Smooth muscle cell (in vitro differentiated cells): ENCODE measurements around the gene CCT7. TPM values are rescaled to one million over a fixed set of nuclear protein-coding genes. Genes with fewer than 3 reads are reported as not detected.

ENCODE experiments used
- DNase-seq: peaks from one replicate; lab custom pipeline; 2025; ENCODE audit not compliant: unreplicated experiment; lab: John Stamatoyannopoulos, UW
- H2AFZ ChIP-seq: fragments of 200-600 bp; sonication (generic); 2 replicates; pipeline ENCODE4 v1.6.0; 2016; ENCODE audit warnings: antibody characterized with exemption, low read depth, mild to moderate bottlenecking
- H3F3A ChIP-seq: fragments of 200-600 bp; sonication (generic); 2 replicates; pipeline ENCODE4 v1.6.0; 2017; ENCODE audit warnings: antibody characterized with exemption, low read depth
- H3K27ac ChIP-seq: fragments of 200-600 bp; sonication (generic); 2 replicates; pipeline ENCODE4 v1.5.1; 2016; ENCODE audit warnings: low read depth, mild to moderate bottlenecking
- H3K27me3 ChIP-seq: fragments of 200-600 bp; sonication (generic); 2 replicates; pipeline ENCODE4 v1.6.1; 2016; ENCODE audit warnings: low read depth, mild to moderate bottlenecking
- H3K36me3 ChIP-seq: fragments of 200-600 bp; sonication (generic); 2 replicates; pipeline ENCODE4 v1.5.1; 2016; ENCODE audit warnings: low read depth
- H3K4me1 ChIP-seq: fragments of 200-600 bp; sonication (generic); 2 replicates; pipeline ENCODE4 v1.5.1; 2016; ENCODE audit warnings: low read depth
- H3K4me2 ChIP-seq: fragments of 200-600 bp; sonication (generic); 2 replicates; pipeline ENCODE4 v1.6.0; 2016; ENCODE audit warnings: mild to moderate bottlenecking
- H3K4me3 ChIP-seq: fragments of 200-600 bp; sonication (generic); 2 replicates; pipeline ENCODE4 v1.5.1; 2016; ENCODE audit warnings: mild to moderate bottlenecking
- H3K79me2 ChIP-seq: fragments of 200-600 bp; sonication (generic); 2 replicates; pipeline ENCODE4 v1.6.0; 2016; ENCODE audit warnings: low read depth, mild to moderate bottlenecking
- H3K9ac ChIP-seq: fragments of 200-600 bp; sonication (generic); 2 replicates; pipeline ENCODE4 v1.6.0; 2016; ENCODE audit warnings: low read depth
- H3K9me3 ChIP-seq: fragments of 200-600 bp; sonication (generic); replicated peaks from 2 replicates; pipeline ENCODE4 v1.5.1; 2016; ENCODE audit warnings: low read depth
- H4K20me1 ChIP-seq: fragments of 200-600 bp; sonication (generic); 2 replicates; pipeline ENCODE4 v1.6.0; 2016; ENCODE audit warnings: low read depth
- CTCF ChIP-seq: fragments of 200-600 bp; sonication (generic); IDR thresholded peaks from 2 replicates; pipeline ENCODE4 v1.5.1; 2017; ENCODE audit warnings: borderline replicate concordance, mild to moderate bottlenecking, antibody characterized with exemption; ENCODE audit not compliant: insufficient read depth, poor library complexity, severe bottlenecking
- WGBS: methylation state at CpG from one replicate; pipeline ENCODE4 v1.1.7; 2016; ENCODE audit warnings: low lambda C conversion rate; 5-methylcytosine and 5-hydroxymethylcytosine counted together
- polyA plus RNA-seq: library from polyadenylated mRNA; unstranded; fragments of >200 nt; fragmentation: Nextera tagmentation; extraction: Ambion mirVana; gene quantifications from 2 replicates; pipeline ENCODE4 v1.2.1, GENCODE V29; 2016
- total RNA-seq: library from RNA; depleted of rRNA; stranded (reverse); fragments of >200 nt; gene quantifications from 2 replicates; pipeline ENCODE4 v1.2.3, GENCODE V29; 2014

The CCT7 gene
- total and polyA plus RNA-seq, 2 experiments from 2014 or later: 197 to 212 TPM

DNA sequence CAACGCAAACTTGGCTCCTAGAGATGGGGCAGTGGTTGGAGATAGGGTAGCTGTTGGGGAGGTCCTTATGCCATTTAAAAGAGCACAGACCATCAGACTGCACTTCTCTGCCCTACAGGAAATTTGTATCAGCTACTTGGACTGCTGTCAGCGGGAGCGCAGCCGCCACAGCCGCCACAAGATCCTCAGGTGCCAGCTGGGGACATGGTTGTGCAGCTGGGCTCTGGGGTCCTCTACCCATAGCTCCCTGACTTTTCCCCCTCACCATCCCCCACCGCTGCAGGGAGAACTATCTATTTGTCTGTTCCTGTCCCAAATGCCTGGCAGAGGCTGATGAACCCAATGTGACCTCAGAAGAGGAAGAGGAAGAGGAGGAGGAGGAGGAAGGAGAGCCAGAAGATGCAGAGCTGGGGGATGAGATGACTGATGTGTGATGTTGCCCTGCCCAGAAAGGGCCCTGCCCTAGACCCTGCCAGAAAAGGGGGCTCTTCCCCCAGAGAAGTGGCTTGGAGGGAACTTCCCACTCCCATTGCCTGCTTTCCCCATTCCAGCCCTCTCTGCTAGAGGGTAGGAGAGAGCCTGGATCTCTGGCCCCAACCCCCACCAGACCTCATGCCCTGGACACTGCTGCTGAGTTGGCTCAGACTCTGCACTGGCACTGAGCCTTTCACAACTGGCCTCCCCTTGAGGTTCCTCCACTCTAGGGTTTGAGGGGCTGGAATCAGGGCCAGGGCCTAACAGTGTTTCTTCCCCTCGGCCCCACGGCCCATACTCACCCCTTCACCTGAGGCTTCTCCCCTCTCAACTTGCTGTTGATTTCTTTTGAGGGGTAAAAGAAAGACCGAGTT is 8.4 kb upstream of the CCT7 start:
- Histone ChIP-seq H4K20me1 (no peaks in the 10 kb centered on the region), H3K79me2 (no peaks in the 10 kb centered on the region), H3K9me3 (no peaks in the 10 kb centered on the region), H3K36me3 (no peaks in the 10 kb centered on the region), H3K4me3 (no peak overlapping the region), H3K9ac (no peak overlapping the region), H3K27ac (no peak overlapping the region), H3K4me2 (no peak overlapping the region), H3K27me3 (no peaks in the 10 kb centered on the region), H3F3A (no peaks in the 10 kb centered on the region), H2AFZ (no peak overlapping the region), H3K4me1 (no peaks in the 10 kb centered on the region)
- no peak for TF ChIP-seq CTCF
- WGBS: 97% methylated on average over 9 of the region's 9 CpGs
- DNase-seq: no peak

GRCh38 chr2:73227086-73227485 is 7.0 kb upstream of the CCT7 start:
- no peak overlapping the region for H3K4me2 ChIP-seq
- no peak overlapping the region for H2AFZ ChIP-seq
- H3K9me3 ChIP-seq: no peaks in the 10 kb centered on the region
- H3K36me3 ChIP-seq: no peaks in the 10 kb centered on the region
- 98% methylated on average over 3 of the region's 3 CpGs for WGBS
- H3K4me3 ChIP-seq: no peak overlapping the region
- no peaks in the 10 kb centered on the region for H3K27me3 ChIP-seq
- H4K20me1 ChIP-seq: no peaks in the 10 kb centered on the region
- H3K27ac ChIP-seq: no peak overlapping the region
- H3F3A ChIP-seq: no peaks in the 10 kb centered on the region
- H3K79me2 ChIP-seq: no peaks in the 10 kb centered on the region
- TF ChIP-seq CTCF: no peak
- H3K9ac ChIP-seq: no peak overlapping the region
- DNase-seq: no peak
- H3K4me1 ChIP-seq: no peaks in the 10 kb centered on the region

GRCh38 chr2:73228631-73229030 is 5.5 kb upstream of the CCT7 start:
- TF ChIP-seq CTCF: no peak
- peaks cover 4% of the 10 kb centered on the region for H3K4me1 ChIP-seq

More at GRCh38 chr2:73228631-73229030, 5.5 kb upstream of the CCT7 start:
- H3K9me3 ChIP-seq: no peaks in the 10 kb centered on the region
- no peaks in the 10 kb centered on the region for H3F3A ChIP-seq
- DNase-seq: no peak
- 93% methylated on average over 14 of the region's 14 CpGs for WGBS
- H3K4me3 ChIP-seq: no peak overlapping the region
- no peak overlapping the region for H3K27ac ChIP-seq
- no peaks in the 10 kb centered on the region for H3K36me3 ChIP-seq
- no peak overlapping the region for H3K9ac ChIP-seq
- no peaks in the 10 kb centered on the region for H3K27me3 ChIP-seq
- no peak overlapping the region for H3K4me2 ChIP-seq
- no peaks in the 10 kb centered on the region for H4K20me1 ChIP-seq
- no peaks in the 10 kb centered on the region for H3K79me2 ChIP-seq
- no peak overlapping the region for H2AFZ ChIP-seq
